Activated naive CD4-positive, alpha-beta T cell (primary cell): ENCODE data around the gene SDHAF1.
"Not testable (repeated sequence)": the region's sequence is repeated elsewhere in the genome, so short reads cannot be mapped to it uniquely, and the experiment has no call there.

ENCODE experiments used
- DNase-seq, 4 experiments: peaks; one replicate each; lab custom pipeline; 2025; lab: John Stamatoyannopoulos, UW

SDHAF1 gene

DNA sequence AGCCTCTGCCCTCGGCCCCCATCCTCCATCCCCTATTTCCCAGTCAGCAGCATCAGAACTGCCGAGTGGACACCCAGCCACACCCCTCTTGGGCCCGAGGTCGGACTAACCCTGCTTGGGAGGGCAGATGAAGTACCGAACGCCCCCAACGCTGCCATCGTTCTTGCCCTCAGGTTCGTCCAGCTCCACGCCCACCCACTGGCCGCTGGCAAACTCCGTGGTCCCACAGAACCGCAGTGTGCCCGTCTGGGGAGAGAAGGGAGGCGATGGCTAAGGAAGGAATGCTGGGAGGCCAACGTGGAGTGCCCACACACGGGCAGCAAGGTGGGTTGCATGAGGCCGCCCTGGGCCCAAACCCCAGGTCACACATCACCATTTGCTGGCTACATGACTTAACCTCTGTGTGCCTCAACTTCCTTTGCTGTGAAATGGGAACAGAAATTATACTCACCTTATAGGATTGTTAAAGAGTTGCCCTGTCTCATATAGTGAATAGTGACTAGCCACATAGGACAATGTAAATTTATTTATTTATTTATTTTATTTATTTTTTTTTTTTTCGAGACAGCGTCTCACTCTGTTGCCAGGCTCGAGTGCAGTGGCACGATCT, 24.2 kb downstream of the SDHAF1 start:
- no peak for DNase-seq

- no peak for DNase-seq
Observed at GRCh38 chr19:36023432-36023831, 28.4 kb downstream of the SDHAF1 start.

DNA sequence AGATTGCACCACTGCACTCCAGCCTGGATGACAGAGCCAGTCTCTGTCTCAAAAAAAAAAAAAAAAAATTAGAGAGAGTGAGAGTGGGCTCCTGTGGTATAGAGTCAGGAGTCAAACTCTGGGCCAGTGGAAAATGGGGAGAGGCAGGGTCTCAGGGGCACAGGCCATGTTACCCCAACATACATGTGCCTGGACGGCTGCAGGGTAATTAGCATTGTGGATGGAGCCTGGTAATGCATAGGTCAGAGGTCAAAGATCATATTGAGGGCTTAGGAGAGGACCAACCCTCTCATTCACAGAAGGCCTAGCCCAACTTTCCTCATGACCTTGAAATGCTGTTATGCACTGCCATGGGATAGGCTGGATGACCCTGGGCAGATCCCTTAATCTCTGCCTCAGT, 30.6 kb downstream of the SDHAF1 start:
- no peak for DNase-seq

GRCh38 chr19:36026091-36026876, 31.3 kb downstream of the SDHAF1 start:
- DNase-seq = no peak

DNA sequence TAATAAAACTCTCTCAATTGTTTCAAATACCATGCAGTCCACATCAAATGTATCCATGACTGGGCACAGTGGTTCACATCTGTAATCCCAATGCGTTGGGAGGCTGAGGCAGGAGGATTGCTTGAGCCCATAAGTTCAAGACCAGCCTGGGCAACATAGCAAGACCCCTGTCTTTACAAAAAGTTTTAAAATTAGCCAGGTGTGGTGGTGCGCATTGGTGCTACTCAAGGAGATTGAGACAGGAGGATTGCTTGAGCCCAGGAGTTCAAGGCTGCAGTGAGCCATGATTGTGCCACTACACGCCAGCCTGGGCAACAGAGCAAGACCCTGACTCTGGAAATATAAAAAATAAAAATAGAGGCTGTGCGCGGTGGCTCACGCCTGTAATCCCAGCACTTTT, 32.7 kb downstream of the SDHAF1 start:
- DNase-seq = no peak

GRCh38 chr19:36028313-36029041, 33.5 kb downstream of the SDHAF1 start:
- DNase-seq = no peak

GRCh38 chr19:36030264-36031148, 35.5 kb downstream of the SDHAF1 start:
- no peak for DNase-seq

- no peak for DNase-seq
Observed at GRCh38 chr19:36031308-36031707, 36.3 kb downstream of the SDHAF1 start.

GRCh38 chr19:36032251-36033104, 37.5 kb downstream of the SDHAF1 start, which contains the start of gene CLIP3:
CLIP3 (minus strand) TSS chr19:36032873; CDS start chr19:36032357, 516 bp downstream.
- DNase-seq = peak in 2 of 4 experiments; percentile 24 to 46

GRCh38 chr19:36040495-36040894, 45.5 kb downstream of the SDHAF1 start:
- DNase-seq = no peak

DNA sequence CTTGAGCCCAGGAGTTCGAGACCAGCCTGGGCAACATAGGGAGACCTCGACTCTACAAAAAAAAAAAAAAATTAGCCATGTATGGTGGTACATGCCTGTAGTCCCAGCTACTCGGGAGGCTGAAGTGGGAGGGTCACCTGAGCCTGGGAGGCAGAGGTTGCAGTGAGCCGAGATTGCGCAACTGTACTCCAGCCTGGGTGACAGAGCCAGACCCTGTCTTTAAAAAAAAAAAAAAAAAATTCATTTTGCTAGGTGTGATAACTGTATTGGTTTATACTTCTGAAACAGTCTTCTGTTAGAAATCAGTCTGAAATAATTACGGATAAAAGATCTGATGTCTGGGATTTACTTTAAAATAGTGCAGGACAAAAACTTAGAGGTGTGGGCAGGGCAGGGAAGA, 46.1 kb downstream of the SDHAF1 start:
- DNase-seq = not testable (repeated sequence)

DNA sequence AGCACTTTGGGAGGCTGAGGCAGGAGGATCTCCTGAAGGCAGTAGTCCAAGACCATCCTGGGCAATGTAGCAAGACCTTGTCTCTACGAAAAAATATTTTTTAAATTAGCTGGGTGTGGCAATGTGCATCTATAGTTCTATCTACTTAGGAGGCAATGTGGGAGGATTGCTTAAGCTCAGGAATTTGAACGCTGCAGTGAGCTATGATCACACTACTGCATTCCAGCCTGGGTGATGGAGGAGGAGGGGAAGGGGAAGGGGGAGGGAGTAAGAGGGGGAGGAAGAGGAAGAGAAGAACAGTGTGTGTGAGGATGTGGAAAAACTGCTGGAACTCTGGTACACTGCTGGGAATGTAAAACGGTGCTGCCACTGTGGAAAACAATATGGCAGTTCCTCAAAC, 46.8 kb downstream of the SDHAF1 start:
- no peak for DNase-seq

GRCh38 chr19:36043952-36044351, 49.0 kb downstream of the SDHAF1 start:
- no peak for DNase-seq
